ENCODE data around the gene CYBB.

CYBB gene

DNA sequence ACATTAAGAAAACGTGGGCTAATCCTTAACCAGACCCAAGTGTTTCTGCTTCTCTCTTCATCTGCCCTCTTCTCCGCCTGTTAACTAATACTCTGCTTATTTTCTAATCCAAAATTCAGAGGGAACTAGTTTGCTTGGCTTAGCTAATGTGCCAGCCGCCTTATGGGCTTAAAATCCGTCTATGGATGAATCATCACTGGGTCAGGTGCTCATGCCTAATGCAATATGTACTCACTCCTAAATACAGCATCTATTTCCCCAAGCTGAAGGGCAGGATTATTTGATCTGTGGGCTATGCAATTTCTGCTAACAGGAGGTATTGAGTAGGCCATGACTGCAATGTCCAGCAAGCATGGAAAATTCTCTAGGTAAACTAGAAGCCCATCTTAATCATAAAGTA lies 55.1 kb downstream of the CYBB start:
- in situ Hi-C loops (cut with MboI; ENCODE audit: low pct_unique_long_range_greater_than_20kb, low sequenced_read_pairs, unreplicated experiment) = loop anchor here (25.0 kb wide), 1 partner anchor 323 kb away; no protein-coding TSS in a partner anchor
- no peak for DNase-seq (ENCODE audit: low spot score)
- TF ChIP-seq, protein P1, sequence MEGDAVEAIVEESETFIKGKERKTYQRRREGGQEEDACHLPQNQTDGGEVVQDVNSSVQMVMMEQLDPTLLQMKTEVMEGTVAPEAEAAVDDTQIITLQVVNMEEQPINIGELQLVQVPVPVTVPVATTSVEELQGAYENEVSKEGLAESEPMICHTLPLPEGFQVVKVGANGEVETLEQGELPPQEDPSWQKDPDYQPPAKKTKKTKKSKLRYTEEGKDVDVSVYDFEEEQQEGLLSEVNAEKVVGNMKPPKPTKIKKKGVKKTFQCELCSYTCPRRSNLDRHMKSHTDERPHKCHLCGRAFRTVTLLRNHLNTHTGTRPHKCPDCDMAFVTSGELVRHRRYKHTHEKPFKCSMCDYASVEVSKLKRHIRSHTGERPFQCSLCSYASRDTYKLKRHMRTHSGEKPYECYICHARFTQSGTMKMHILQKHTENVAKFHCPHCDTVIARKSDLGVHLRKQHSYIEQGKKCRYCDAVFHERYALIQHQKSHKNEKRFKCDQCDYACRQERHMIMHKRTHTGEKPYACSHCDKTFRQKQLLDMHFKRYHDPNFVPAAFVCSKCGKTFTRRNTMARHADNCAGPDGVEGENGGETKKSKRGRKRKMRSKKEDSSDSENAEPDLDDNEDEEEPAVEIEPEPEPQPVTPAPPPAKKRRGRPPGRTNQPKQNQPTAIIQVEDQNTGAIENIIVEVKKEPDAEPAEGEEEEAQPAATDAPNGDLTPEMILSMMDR (IDR thresholded peaks at IDR 0.05; ENCODE audit: extremely low read depth, insufficient read depth, missing control alignments) = no peak

DNA sequence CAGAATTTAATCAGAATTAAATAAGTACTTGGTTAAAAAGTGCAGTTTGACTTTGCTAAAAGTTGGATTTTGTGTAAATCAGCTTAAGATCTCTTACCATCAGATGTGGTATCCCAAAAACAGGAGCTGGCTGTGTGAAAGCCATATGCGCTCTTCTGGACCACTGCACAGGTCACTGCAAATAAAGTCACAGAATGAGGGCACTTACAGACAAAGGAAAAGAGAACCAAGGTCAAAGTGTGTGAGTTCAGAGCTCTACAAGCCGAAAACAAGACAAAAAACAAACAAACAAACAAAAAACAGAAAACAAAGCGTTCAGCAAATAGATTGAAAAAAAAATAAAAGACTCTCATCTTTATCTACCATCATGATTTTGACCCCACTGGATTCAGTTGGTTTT lies 61.1 kb downstream of the CYBB start:
- in situ Hi-C loops (cut with MboI; ENCODE audit: low pct_unique_long_range_greater_than_20kb, low sequenced_read_pairs, unreplicated experiment) = loop anchor here (25.0 kb wide), 1 partner anchor 329 kb away; no protein-coding TSS in a partner anchor
- TF ChIP-seq, protein P1 (IDR thresholded peaks at IDR 0.05; ENCODE audit: extremely low read depth, insufficient read depth, missing control alignments) = no peak
- no peak for DNase-seq (ENCODE audit: low spot score)

DNA sequence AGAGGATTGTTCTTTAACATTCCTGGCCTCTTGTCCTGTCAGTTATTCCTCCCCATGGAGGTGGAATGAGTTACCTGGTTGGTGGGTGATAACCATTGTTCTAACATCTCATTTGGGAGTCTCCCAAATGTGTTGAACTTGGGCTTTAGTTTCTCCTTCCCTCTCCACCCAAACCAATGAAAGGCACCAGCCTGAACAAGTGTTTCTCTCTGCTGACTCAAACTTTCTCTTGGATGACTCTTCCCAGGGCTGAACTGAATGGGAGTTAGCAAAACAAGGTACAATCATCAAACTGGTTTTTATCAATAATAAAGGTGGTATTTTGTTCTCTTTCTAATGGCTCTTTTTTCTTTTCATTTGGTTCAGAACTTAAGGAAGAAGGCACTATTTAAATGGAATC lies 64.8 kb downstream of the CYBB start:
- DNase-seq (ENCODE audit: low spot score) = no peak
- TF ChIP-seq, protein P1 (IDR thresholded peaks at IDR 0.05; ENCODE audit: extremely low read depth, insufficient read depth, missing control alignments) = no peak
- in situ Hi-C loops (cut with MboI; ENCODE audit: low pct_unique_long_range_greater_than_20kb, low sequenced_read_pairs, unreplicated experiment) = loop anchor here (25.0 kb wide), 1 partner anchor 332 kb away; no protein-coding TSS in a partner anchor

DNA sequence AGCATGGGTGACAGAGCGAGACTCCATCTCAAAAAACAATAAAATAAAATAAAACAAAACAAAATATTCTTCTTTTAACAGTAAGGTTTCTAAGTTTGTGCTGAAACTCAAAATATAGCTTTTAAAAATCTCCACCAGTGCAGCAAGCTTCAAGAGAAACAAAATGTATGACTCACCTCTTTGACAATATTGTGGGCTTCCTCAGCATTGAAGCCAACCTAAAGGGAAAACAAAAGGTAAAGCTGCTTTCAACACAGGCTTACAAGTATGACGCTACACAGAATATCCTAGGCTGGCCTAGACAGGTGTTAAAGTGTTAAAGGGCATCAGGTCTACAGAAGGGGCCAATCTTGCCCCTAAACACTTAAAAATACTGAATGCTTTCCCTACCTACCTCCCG lies 66.3 kb downstream of the CYBB start:
- TF ChIP-seq, protein P1 (IDR thresholded peaks at IDR 0.05; ENCODE audit: extremely low read depth, insufficient read depth, missing control alignments) = no peak
- in situ Hi-C loops (cut with MboI; ENCODE audit: low pct_unique_long_range_greater_than_20kb, low sequenced_read_pairs, unreplicated experiment) = loop anchor here (25.0 kb wide), 1 partner anchor 334 kb away; no protein-coding TSS in a partner anchor
- DNase-seq (ENCODE audit: low spot score) = no peak

DNA sequence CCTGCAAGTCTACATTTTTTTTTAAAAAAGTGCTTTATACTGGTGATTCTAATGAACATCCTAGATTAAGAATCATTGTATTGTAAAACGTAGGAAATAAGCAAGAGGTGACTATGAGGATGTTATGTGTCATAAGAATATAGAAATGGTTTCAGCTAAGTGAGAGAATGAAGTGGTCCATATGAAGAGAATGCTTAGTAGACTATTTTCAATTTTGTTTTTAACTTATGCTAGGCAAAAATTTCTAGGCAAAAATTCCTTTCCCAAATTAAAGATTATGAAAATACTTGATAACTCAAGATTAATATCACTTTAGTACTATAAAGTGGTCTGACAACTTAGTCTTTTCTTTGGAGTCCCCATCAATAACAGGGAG lies 66.7 kb downstream of the CYBB start:
- in situ Hi-C loops (cut with MboI; ENCODE audit: low pct_unique_long_range_greater_than_20kb, low sequenced_read_pairs, unreplicated experiment) = loop anchor here (25.0 kb wide), 1 partner anchor 334 kb away; no protein-coding TSS in a partner anchor
- TF ChIP-seq, protein P1 (IDR thresholded peaks at IDR 0.05; ENCODE audit: extremely low read depth, insufficient read depth, missing control alignments) = no peak

DNA sequence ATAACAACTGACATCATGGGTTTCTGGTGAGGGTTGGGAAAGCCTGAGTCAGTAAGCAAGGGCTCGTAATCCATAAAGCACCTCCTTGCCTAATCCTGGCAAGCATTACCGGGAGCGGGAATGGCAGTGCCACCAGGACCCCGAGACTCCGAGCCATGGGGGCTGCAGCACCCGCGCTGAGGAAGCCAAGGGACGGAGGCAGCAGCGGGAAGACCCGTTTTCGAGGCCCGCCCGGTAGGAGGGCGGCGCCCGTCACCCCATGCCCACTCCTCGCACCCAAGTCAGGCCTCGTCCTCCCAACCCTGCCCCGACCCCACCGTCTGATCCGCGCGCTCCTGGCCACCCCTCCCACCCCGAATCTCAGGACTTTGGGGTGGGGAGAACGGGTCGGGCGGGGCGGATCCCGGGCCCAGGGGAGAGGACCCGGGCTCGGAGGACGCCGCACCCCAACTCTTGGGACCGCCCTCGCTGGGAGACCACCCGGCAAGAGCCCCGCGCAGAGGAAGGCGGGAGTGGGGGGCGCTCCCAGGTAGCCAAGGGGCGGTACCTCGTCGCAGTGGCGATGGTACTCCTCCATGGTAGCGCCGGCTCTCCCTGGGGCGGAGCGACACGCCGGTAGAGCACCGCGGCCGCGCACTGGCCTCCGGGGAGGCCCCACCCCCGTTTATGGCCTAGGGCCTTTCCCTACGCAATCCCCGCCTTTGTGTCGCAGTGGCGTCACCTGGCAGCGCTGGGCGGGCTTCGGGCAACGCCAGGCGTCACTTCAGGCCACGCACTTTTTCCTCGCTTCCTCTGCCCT lies 67.3 kb downstream of the CYBB start, which contains the start of gene DYNLT3:
Gene DYNLT3, minus strand, starts transcription at position 638 of the 799 bp plus-strand sequence. Its CDS starts 61 bp downstream, at position 577.
- peak; percentile 82 for DNase-seq (ENCODE audit: low spot score)
- in situ Hi-C loops (cut with MboI; ENCODE audit: low pct_unique_long_range_greater_than_20kb, low sequenced_read_pairs, unreplicated experiment) = loop anchor here (25.0 kb wide), 1 partner anchor 335 kb away; no protein-coding TSS in a partner anchor
- TF ChIP-seq, protein P1 (IDR thresholded peaks at IDR 0.05; ENCODE audit: extremely low read depth, insufficient read depth, missing control alignments) = no peak

More for the DNA sequence above, 66.7 kb downstream of the CYBB start:
- no peak for DNase-seq (ENCODE audit: low spot score)

Data from GM13977 (cell line).